GM12878 (cell line): ENCODE measurements around the gene PDCD7. TPM values are rescaled to one million over a fixed set of nuclear protein-coding genes. Genes with fewer than 3 reads are reported as not detected.

Source experiments
- ATAC-seq: fragments of 200-7000 bp; cut with Tn5 transposase; 3 replicates; pipeline ENCODE4 v1.9.1; 2020; ENCODE audit warnings: mild to moderate bottlenecking, moderate library complexity
- BruUV-seq: library from RNA; stranded (reverse); fragments of 400-500 nt; replicated peaks from 2 replicates; lab custom pipeline; 2021; lab: Mats Ljungman, UMichigan
- CTCF ChIA-PET: fragments of 300-600 bp; sonication (Branson Sonifier 250); formaldehyde crosslinking; extraction: SDS; loops from one replicate; lab custom pipeline; 2021; ENCODE audit warnings: inconsistent platforms; lab: Yijun Ruan, JAX
- POLR2A ChIA-PET: fragments of 350-600 bp; formaldehyde crosslinking; extraction: SDS; loops from one replicate; lab custom pipeline; 2021; ENCODE audit warnings: inconsistent platforms; lab: Charles Lee
- RAD21 ChIA-PET: fragments of 300-600 bp; sonication (Branson Sonifier 250); formaldehyde crosslinking; loops from one replicate; lab custom pipeline; 2023; ENCODE audit warnings: antibody characterized with exemption; ENCODE audit not compliant: unreplicated experiment; lab: Charles Lee
- SMC1A ChIA-PET: fragments of 300-600 bp; sonication (Branson Sonifier 250); formaldehyde crosslinking; loops from one replicate; lab custom pipeline; 2023; ENCODE audit not compliant: unreplicated experiment, uncharacterized antibody; lab: Charles Lee
- DNase-seq: peaks from one replicate; pipeline ENCODE4 v3.0.0-alpha.2; 2011; ENCODE audit warnings: low read depth, low spot score
- FAIRE-seq: peaks from 3 replicates; lab custom pipeline; 2011; peaks lifted over from hg19 to GRCh38; lab: Jason Lieb, UNC
- H2AFZ ChIP-seq: 2 replicates; pipeline ENCODE4 v1.6.0; 2011; ENCODE audit warnings: low read depth, low read length, control low read depth; ENCODE audit not compliant: control insufficient read depth
- H3K27ac ChIP-seq: 2 replicates; pipeline ENCODE4 v1.5.1; 2011; ENCODE audit warnings: control low read depth; ENCODE audit not compliant: control insufficient read depth, insufficient read depth
- H3K27me3 ChIP-seq, 2 experiments: replicated peaks in 1 of 2; 2 replicates each; pipeline versions ENCODE4 v1.6.0 to v1.6.1; 2011; ENCODE audit warnings: low read length in 1 of 2; ENCODE audit not compliant: control insufficient read depth in 2 of 2, insufficient read depth in 2 of 2
- H3K36me3 ChIP-seq, 2 experiments: 2 replicates each; pipeline ENCODE4 v1.5.1; 2011; ENCODE audit warnings: low read length in 1 of 2; ENCODE audit not compliant: control insufficient read depth in 2 of 2, insufficient read depth in 2 of 2
- H3K4me1 ChIP-seq: 2 replicates; pipeline ENCODE4 v1.6.1; 2011; ENCODE audit warnings: mild to moderate bottlenecking, low read length, moderate library complexity, mixed read lengths; ENCODE audit not compliant: control insufficient read depth, insufficient read depth
- H3K4me2 ChIP-seq: 2 replicates; pipeline ENCODE4 v1.6.0; 2011; ENCODE audit warnings: control low read depth; ENCODE audit not compliant: control insufficient read depth, insufficient read depth
- H3K4me3 ChIP-seq: fragments of 200-600 bp; sonication (generic); 2 replicates; pipeline ENCODE4 v1.5.1; 2016
- H3K79me2 ChIP-seq: 2 replicates; pipeline ENCODE4 v1.6.0; 2011; ENCODE audit warnings: low read length; ENCODE audit not compliant: control insufficient read depth, insufficient read depth
- H3K9ac ChIP-seq: 2 replicates; pipeline ENCODE4 v1.8.0; 2011; ENCODE audit warnings: low read length, control low read depth, mixed read lengths; ENCODE audit not compliant: control insufficient read depth, insufficient read depth
- H3K9me3 ChIP-seq: replicated peaks from 3 replicates; pipeline ENCODE4 v1.5.1; 2011; ENCODE audit warnings: mild to moderate bottlenecking, low read length; ENCODE audit not compliant: control insufficient read depth, insufficient read depth
- H4K20me1 ChIP-seq: 2 replicates; pipeline ENCODE4 v1.6.0; 2011; ENCODE audit not compliant: control insufficient read depth, insufficient read depth
- RAD21 ChIP-seq: IDR thresholded peaks from 2 replicates; pipeline ENCODE4 v1.6.1; 2011; ENCODE audit warnings: mild to moderate bottlenecking, low read depth, low read length, moderate library complexity; ENCODE audit not compliant: insufficient read depth
- SMC3 ChIP-seq: IDR thresholded peaks from 2 replicates; pipeline ENCODE4 v1.6.1; 2011; ENCODE audit warnings: low read length, improper control_type of control experiment, borderline replicate concordance
- SP1 ChIP-seq: IDR thresholded peaks from one replicate; pipeline ENCODE4 v1.6.1; 2011; ENCODE audit warnings: low read depth, low read length
- WGBS: methylation state at CpG from one replicate; pipeline ENCODE4 v1.1.6; 2016; ENCODE audit warnings: low lambda C conversion rate; ENCODE audit not compliant: insufficient replicate concordance, insufficient coverage; ENCODE audit errors: missing lambda C conversion rate; 5-methylcytosine and 5-hydroxymethylcytosine counted together
- in situ Hi-C: fragments of 300-500 bp; cut with MboI; formaldehyde crosslinking; loops from 9 replicates; pipeline ENCODE4 v1.14.3; 2018; ENCODE audit warnings: mixed read lengths
- intact Hi-C: fragments of 100-400 bp; cut with micrococcal nuclease; formaldehyde crosslinking; loops from one replicate; pipeline ENCODE4 v1.14.2; 2022; ENCODE audit not compliant: unreplicated experiment
- polyA plus RNA-seq, 11 experiments: library from polyadenylated mRNA; depleted of rRNA in 4 of 11; unstranded in 6 of 11; stranded (reverse) in 5 of 11; fragments of >200 nt; fragmentation: Nextera tagmentation in 4 of 11; fragmentation: Illumina TruSeq in 1 of 11; extraction: Ambion mirVana in 4 of 11; extraction: Trizol in 1 of 11; gene quantifications; 1 replicate in 1 of 11; 2 replicates in 10 of 11; pipeline versions ENCODE4 v1.2.1 to v1.2.3, GENCODE V29; 2011 to 2016; ENCODE audit warnings: inconsistent platforms in 2 of 11, missing spikeins in 2 of 11, low read depth in 1 of 11
- total RNA-seq, 4 experiments: library from RNA; depleted of rRNA in 3 of 4; stranded (reverse); fragments of >200 nt in 3 of 4; fragmentation: Illumina TruSeq in 1 of 4; extraction: Trizol in 1 of 4; gene quantifications; 2 replicates each; pipeline versions ENCODE4 v1.2.1 to v1.2.3, GENCODE V29; 2013 to 2021
- TF ChIP-seq, protein P1 (sequence below), 3 experiments: IDR thresholded peaks in 2 of 3; conservative IDR thresholded peaks in 1 of 3; 2 replicates each; pipeline ENCODE4 v1.5.1; 2011; ENCODE audit warnings: low read depth in 3 of 3, low read length in 3 of 3, mild to moderate bottlenecking in 3 of 3, control low read depth in 2 of 3, moderate library complexity in 2 of 3, inconsistent platforms in 1 of 3, mixed read lengths in 1 of 3; ENCODE audit not compliant: control insufficient read depth in 2 of 3, insufficient read depth in 1 of 3; ENCODE audit errors: extremely low read depth in 1 of 3

Gene PDCD7
- total and polyA plus RNA-seq, 10 of the 15 experiments (the other 5 are each of a cell fraction or from before 2014, with no cell fraction given), result 4.2 to 24.2 (median 13.4) TPM

DNA sequence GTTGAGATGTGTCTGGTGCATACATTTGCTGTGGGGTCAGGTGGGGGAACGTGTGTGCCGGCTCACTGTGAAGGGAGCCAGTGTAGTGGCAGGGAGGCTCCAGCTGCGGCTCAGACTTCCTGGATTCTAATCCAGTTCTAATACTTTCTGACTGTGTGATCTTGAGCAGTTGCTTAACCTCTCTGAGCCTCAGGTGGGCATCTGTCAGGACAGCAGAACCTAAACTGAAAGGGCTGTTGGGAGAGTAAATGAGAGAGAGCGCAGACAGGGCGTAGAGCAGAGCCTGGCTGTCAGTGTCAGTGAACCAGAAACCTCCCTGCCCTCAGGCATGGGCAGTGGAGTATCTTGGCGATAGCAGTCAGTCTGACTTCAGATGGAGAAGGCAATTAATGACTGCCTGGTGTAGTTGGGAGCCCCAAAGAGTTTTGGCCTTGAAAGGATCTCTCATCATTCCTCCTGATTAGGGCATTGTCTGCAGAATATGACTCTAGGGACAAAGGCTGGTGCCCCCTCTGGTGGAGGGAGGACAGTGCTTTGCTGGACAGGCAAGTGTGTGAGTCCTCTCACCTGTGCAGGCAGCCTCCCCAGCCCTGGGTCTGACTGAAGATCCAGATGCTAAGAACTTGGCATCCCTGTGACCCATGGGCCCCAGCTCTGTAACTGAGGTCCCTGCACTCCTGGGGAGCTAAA is 47.5 kb downstream of the PDCD7 start:
- 64% methylated on average over 6 of the region's 6 CpGs for WGBS
- Histone ChIP-seq H2AFZ (no peak overlapping the region), H3K27me3 (peaks cover 0 to 6% of the 10 kb centered on the region in 2 experiments; a peak in 1 of 4 replicates), H3K4me3 (no peak overlapping the region), H3K79me2 (no peaks in the 10 kb centered on the region), H4K20me1 (peaks cover 2% of the 10 kb centered on the region; the same call in 1 of the 2 replicates), H3K9me3 (no peaks in the 10 kb centered on the region), H3K9ac (no peak overlapping the region), H3K27ac (no peak overlapping the region), H3K4me1 (no peaks in the 10 kb centered on the region), H3K4me2 (no peak overlapping the region), H3K36me3 (no peaks in the 10 kb centered on the region)
- BruUV-seq, result no TSS peak
- CTCF ChIA-PET, result interaction anchor here (0.8 to 2.6 kb wide), 8 partner anchors 15 to 355 kb away, joined by 3 to 8 read pairs (median 4); no protein-coding TSS in a partner anchor
- TF ChIP-seq SP1 (no peak), SMC3 (peak; percentile 36; the same call in 1 of the 2 replicates), RAD21 (peak; percentile 55)
- TF ChIP-seq, protein P1, sequence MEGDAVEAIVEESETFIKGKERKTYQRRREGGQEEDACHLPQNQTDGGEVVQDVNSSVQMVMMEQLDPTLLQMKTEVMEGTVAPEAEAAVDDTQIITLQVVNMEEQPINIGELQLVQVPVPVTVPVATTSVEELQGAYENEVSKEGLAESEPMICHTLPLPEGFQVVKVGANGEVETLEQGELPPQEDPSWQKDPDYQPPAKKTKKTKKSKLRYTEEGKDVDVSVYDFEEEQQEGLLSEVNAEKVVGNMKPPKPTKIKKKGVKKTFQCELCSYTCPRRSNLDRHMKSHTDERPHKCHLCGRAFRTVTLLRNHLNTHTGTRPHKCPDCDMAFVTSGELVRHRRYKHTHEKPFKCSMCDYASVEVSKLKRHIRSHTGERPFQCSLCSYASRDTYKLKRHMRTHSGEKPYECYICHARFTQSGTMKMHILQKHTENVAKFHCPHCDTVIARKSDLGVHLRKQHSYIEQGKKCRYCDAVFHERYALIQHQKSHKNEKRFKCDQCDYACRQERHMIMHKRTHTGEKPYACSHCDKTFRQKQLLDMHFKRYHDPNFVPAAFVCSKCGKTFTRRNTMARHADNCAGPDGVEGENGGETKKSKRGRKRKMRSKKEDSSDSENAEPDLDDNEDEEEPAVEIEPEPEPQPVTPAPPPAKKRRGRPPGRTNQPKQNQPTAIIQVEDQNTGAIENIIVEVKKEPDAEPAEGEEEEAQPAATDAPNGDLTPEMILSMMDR (IDR thresholded peaks at IDR 0.05 in 2 of 3, conservative IDR thresholded peaks at IDR 0.05 in 1 of 3; ENCODE audit: control insufficient read depth in 2 of 3, extremely low read depth in 1 of 3, insufficient read depth in 1 of 3, low read depth in 3 of 3, low read length in 3 of 3), result peak; percentile 40 to 51 (median 45)
- SMC1A ChIA-PET, result interaction anchor here (1.1 to 1.8 kb wide), 2 partner anchors 31 to 33 kb away, joined by 4 to 7 read pairs; no protein-coding TSS in a partner anchor
- RAD21 ChIA-PET, result interaction anchor here (1.0 to 1.6 kb wide), 2 partner anchors 52 to 355 kb away, joined by 3 to 4 read pairs; no protein-coding TSS in a partner anchor
- FAIRE-seq (no peak), DNase-seq (no peak), ATAC-seq (peak; percentile 83)
- POLR2A ChIA-PET, result no interaction called here
- intact Hi-C loops (loop anchor here (10.0 kb wide), 1 partner anchor 351 kb away; no protein-coding TSS in a partner anchor), in situ Hi-C loops (no loop called here)
